Keratinocyte (primary cell): ENCODE results near the gene ZNF467.

ENCODE experiments used
- EZH2 ChIP-seq: IDR thresholded peaks from one replicate; pipeline ENCODE4 v1.6.1; 2012; ENCODE audit warnings: inconsistent platforms, mild to moderate bottlenecking, low read length, moderate library complexity
- TF ChIP-seq, protein P1 (sequence below), 3 experiments: IDR thresholded peaks in 1 of 3; conservative IDR thresholded peaks in 1 of 3; optimal IDR thresholded peaks in 1 of 3; 2 replicates in 2 of 3; 3 replicates in 1 of 3; pipeline versions ENCODE3 to v1.5.1; 2011; ENCODE audit warnings: low read length in 3 of 3, mild to moderate bottlenecking in 3 of 3, moderate library complexity in 2 of 3, control low read depth in 1 of 3, inconsistent platforms in 1 of 3; ENCODE audit not compliant: insufficient read depth in 2 of 3; ENCODE audit errors: extremely low read depth in 1 of 3

- TF ChIP-seq, protein P1, sequence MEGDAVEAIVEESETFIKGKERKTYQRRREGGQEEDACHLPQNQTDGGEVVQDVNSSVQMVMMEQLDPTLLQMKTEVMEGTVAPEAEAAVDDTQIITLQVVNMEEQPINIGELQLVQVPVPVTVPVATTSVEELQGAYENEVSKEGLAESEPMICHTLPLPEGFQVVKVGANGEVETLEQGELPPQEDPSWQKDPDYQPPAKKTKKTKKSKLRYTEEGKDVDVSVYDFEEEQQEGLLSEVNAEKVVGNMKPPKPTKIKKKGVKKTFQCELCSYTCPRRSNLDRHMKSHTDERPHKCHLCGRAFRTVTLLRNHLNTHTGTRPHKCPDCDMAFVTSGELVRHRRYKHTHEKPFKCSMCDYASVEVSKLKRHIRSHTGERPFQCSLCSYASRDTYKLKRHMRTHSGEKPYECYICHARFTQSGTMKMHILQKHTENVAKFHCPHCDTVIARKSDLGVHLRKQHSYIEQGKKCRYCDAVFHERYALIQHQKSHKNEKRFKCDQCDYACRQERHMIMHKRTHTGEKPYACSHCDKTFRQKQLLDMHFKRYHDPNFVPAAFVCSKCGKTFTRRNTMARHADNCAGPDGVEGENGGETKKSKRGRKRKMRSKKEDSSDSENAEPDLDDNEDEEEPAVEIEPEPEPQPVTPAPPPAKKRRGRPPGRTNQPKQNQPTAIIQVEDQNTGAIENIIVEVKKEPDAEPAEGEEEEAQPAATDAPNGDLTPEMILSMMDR (optimal IDR thresholded peaks at IDR 0.05 in 1 of 3, IDR thresholded peaks at IDR 0.05 in 1 of 3, conservative IDR thresholded peaks at IDR 0.05 in 1 of 3; ENCODE audit: extremely low read depth in 1 of 3, insufficient read depth in 2 of 3, low read length in 3 of 3) = peak in 1 of 3 experiments; percentile 6
- TF ChIP-seq EZH2 = no peak
These were observed 31.8 kb downstream of the ZNF467 start for GRCh38 chr7:149741629-149742028.
